RWPE2 (cell line): ENCODE measurements around the gene UBE2E1.
"Not testable (repeated sequence)": the region's sequence is repeated elsewhere in the genome, so short reads cannot be mapped to it uniquely, and the experiment has no call there.

Source experiments
- ATAC-seq: fragments of 200-7000 bp; cut with Tn5 transposase; 3 replicates; pipeline ENCODE4 v1.9.1; 2021; ENCODE audit warnings: low read depth
- DNase-seq: peaks from one replicate; pipeline ENCODE4 v3.0.0-alpha.2; 2020; ENCODE audit warnings: low spot score
- H3K27ac ChIP-seq: fragments of 450-650 bp; 2 replicates; pipeline ENCODE4 v1.5.1; 2017; ENCODE audit warnings: mild to moderate bottlenecking; ENCODE audit not compliant: poor library complexity, severe bottlenecking
- H3K27me3 ChIP-seq: fragments of 250-450 bp; sonication (Bioruptor Pico); 2 replicates; pipeline ENCODE4 v1.5.1; 2021; ENCODE audit warnings: mild to moderate bottlenecking, moderate library complexity; ENCODE audit not compliant: insufficient read depth, poor library complexity, severe bottlenecking
- H3K36me3 ChIP-seq: fragments of 250-450 bp; sonication (Bioruptor Pico); 2 replicates; pipeline ENCODE4 v1.5.1; 2020; ENCODE audit warnings: low read depth, mild to moderate bottlenecking, moderate library complexity
- H3K4me1 ChIP-seq: fragments of 250-450 bp; sonication (Bioruptor Pico); 2 replicates; pipeline ENCODE4 v1.5.1; 2021; ENCODE audit warnings: mild to moderate bottlenecking, moderate library complexity; ENCODE audit not compliant: insufficient read depth, poor library complexity, severe bottlenecking
- H3K4me3 ChIP-seq: fragments of 250-450 bp; sonication (Bioruptor Pico); 2 replicates; pipeline ENCODE4 v1.5.1; 2021; ENCODE audit warnings: mild to moderate bottlenecking, moderate library complexity; ENCODE audit not compliant: severe bottlenecking
- H3K9me3 ChIP-seq: fragments of 250-450 bp; sonication (Bioruptor Pico); 2 replicates; pipeline ENCODE4 v1.5.1; 2021; ENCODE audit warnings: mild to moderate bottlenecking, moderate library complexity; ENCODE audit not compliant: severe bottlenecking
- TF ChIP-seq, protein P1 (sequence below): fragments of 450-650 bp; IDR thresholded peaks from one replicate; pipeline ENCODE4 v1.5.1; 2017; ENCODE audit warnings: mild to moderate bottlenecking, moderate library complexity; ENCODE audit not compliant: poor library complexity, severe bottlenecking

Gene UBE2E1

DNA sequence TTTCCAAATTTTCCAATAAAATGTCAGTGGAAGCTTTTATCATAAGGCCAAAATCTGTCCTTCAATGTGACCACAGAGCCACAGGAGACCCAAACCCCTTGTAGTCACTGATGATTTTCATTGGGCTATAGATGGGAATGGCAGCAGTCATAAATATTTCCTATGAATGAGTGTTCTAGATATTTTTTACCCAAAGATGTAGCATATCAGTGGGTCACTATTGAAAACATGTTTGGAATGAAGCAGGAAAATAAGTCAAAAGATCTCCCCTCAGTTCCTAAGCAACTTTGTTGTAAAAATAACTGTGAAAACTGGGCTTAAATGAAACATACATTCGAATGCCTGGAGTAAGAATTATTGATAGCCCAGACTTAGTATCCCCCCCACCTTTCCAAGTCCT is 62.1 kb downstream of the UBE2E1 start:
- TF ChIP-seq, protein P1, sequence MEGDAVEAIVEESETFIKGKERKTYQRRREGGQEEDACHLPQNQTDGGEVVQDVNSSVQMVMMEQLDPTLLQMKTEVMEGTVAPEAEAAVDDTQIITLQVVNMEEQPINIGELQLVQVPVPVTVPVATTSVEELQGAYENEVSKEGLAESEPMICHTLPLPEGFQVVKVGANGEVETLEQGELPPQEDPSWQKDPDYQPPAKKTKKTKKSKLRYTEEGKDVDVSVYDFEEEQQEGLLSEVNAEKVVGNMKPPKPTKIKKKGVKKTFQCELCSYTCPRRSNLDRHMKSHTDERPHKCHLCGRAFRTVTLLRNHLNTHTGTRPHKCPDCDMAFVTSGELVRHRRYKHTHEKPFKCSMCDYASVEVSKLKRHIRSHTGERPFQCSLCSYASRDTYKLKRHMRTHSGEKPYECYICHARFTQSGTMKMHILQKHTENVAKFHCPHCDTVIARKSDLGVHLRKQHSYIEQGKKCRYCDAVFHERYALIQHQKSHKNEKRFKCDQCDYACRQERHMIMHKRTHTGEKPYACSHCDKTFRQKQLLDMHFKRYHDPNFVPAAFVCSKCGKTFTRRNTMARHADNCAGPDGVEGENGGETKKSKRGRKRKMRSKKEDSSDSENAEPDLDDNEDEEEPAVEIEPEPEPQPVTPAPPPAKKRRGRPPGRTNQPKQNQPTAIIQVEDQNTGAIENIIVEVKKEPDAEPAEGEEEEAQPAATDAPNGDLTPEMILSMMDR, result no peak

DNA sequence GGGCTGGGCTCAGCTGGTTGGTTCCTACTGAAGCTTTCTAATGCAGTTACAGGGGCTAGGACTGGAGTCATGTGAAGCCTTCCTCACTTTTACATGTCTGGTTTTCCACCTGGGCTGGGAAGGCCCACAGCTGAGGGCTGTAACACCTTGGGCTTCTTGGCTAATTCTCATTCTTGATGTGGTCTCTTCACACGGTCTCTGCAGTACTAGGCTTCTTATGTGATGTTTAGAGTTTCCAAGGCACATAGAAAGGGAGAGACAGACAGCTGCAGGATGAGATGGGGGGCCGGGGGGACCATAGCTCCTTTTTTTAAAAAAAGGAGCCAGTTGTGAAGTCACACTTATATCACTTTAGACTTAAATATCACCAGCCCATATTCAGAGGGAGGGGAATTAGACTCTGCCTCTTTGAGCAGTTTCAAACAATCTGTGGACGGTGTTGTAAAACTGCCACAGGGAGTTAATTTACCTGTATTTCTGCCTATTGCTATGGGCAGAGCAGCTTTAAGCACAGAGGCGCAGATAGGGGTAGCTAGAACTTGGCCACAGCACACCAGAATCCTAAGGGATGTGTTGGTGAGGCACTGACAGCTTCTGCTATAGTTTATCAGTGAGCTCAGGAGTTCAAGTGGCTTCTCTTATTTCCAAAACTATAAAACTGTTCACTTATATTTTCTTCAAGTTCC is 64.4 kb downstream of the UBE2E1 start:
- no peak for ATAC-seq

More for the DNA sequence above, 62.1 kb downstream of the UBE2E1 start:
- DNase-seq (no peak), ATAC-seq (no peak)
- no peak overlapping the region for H3K4me3 ChIP-seq
- peaks cover 6% of the 10 kb centered on the region; the same call in 1 of the 2 replicates for H3K36me3 ChIP-seq
- no peaks in the 10 kb centered on the region for H3K4me1 ChIP-seq
- no peaks in the 10 kb centered on the region for H3K27me3 ChIP-seq
- H3K27ac ChIP-seq, result no peak overlapping the region
- H3K9me3 ChIP-seq, result no peaks in the 10 kb centered on the region

DNA sequence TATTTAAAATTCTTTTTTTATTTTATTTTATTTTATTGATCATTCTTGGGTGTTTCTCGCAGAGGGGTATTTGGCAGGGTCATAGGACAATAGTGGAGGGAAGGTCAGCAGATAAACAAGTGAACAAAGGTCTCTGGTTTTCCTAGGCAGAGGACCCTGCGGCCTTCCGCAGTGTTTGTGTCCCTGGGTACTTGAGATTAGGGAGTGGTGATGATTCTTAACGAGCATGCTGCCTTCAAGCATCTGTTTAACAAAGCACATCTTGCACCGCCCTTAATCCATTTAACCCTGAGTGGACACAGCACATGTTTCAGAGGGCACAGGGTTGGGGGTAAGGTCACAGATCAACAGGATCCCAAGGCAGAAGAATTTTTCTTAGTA is 64.9 kb downstream of the UBE2E1 start:
- not testable (repeated sequence) for ATAC-seq, DNase-seq, H3K9me3 ChIP-seq, H3K27me3 ChIP-seq, H3K4me3 ChIP-seq, H3K27ac ChIP-seq, H3K36me3 ChIP-seq
- peaks cover 13% of the 10 kb centered on the region for H3K4me1 ChIP-seq

More for the DNA sequence above, 64.4 kb downstream of the UBE2E1 start:
- H3K4me3 ChIP-seq, result no peak overlapping the region
- TF ChIP-seq, protein P1, result no peak
- H3K36me3 ChIP-seq, result no peaks in the 10 kb centered on the region
- H3K27ac ChIP-seq, result no peak overlapping the region
- no peak for DNase-seq
- no peaks in the 10 kb centered on the region for H3K27me3 ChIP-seq
- H3K9me3 ChIP-seq, result no peaks in the 10 kb centered on the region
- peaks cover 13% of the 10 kb centered on the region for H3K4me1 ChIP-seq

DNA sequence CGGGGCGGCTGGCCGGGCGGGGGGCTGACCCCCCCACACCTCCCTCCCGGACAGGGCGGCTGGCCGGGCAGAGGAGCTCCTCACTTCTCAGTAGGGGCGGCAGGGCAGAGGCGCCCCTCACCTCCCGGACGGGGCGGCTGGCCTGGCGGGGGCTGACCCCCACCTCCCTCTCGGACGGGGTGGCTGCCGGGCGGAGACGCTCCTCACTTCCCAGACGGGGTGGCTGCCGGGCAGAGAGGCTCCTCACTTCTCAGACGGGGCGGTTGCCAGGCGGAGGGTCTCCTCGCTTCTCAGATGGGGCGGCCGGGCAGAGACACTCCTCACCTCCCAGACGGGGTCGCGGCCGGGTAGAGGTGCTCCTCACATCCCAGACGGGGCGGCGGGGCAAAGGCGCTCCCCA is 65.6 kb downstream of the UBE2E1 start:
- not testable (repeated sequence) for ATAC-seq, H3K36me3 ChIP-seq, H3K27me3 ChIP-seq, H3K27ac ChIP-seq, DNase-seq, H3K4me3 ChIP-seq, H3K9me3 ChIP-seq
- peaks cover 13% of the 10 kb centered on the region for H3K4me1 ChIP-seq

DNA sequence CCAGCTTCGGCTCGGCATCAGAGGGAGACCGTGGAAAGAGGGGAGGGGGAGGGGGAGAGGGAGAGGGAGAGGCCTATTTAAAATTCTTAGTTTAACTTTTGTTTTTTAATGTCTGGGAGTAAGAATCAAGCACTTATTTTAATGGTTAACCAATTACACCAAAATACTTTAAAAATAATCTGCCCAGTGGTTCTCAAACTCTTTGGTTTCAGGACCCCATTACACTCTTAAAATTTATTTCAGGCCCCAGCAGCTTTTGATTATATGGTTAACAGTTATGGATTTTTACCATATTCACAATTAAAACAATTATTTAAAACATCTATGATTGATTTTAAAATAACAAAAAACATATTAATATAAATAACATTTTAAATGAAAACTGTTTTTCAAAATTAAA is 66.6 kb downstream of the UBE2E1 start:
- ATAC-seq (no peak), DNase-seq (no peak)
- Histone ChIP-seq H3K4me3 (no peak overlapping the region), H3K27ac (no peak overlapping the region), H3K27me3 (no peaks in the 10 kb centered on the region), H3K9me3 (no peaks in the 10 kb centered on the region), H3K4me1 (peaks cover 22% of the 10 kb centered on the region), H3K36me3 (no peaks in the 10 kb centered on the region)
- TF ChIP-seq, protein P1, result no peak

DNA sequence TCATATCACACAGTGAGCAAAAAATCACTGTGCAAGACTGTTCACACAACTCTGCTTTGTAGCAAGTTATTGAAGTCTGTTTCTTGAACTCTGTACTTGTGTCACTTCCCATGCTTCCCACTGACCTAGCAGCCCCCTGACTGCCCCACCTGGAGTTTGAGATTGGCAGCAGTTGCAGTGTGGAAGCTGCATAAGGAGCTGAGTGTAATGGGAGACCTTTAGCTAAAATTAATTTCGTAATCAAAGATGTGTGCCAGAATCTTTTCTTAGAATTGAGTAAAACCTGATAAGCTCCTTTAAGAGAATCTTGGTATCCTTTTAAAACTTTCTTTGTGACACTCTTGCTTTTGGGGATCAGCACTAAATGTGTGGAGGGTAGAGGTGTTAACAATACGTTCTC is 68.2 kb downstream of the UBE2E1 start:
- ATAC-seq (peak; percentile 15; the same call in 1 of the 3 replicates), DNase-seq (no peak)
- no peaks in the 10 kb centered on the region for H3K36me3 ChIP-seq
- H3K9me3 ChIP-seq, result no peaks in the 10 kb centered on the region
- TF ChIP-seq, protein P1, result no peak
- peaks cover 29% of the 10 kb centered on the region for H3K4me1 ChIP-seq
- H3K27ac ChIP-seq, result no peak overlapping the region
- no peak overlapping the region for H3K4me3 ChIP-seq
- H3K27me3 ChIP-seq, result no peaks in the 10 kb centered on the region
